BJ (cell line): Measurements from ENCODE around the gene CEP83. TPM values are rescaled to one million over a fixed set of nuclear protein-coding genes. Genes with fewer than 3 reads are reported as not detected.
"Not testable (repeated sequence)": the region's sequence is repeated elsewhere in the genome, so short reads cannot be mapped to it uniquely, and the experiment has no call there.

Source experiments
- CTCF ChIA-PET: fragments of 350-600 bp; formaldehyde crosslinking; extraction: SDS; loops from one replicate; lab custom pipeline; 2021; ENCODE audit warnings: antibody characterized with exemption, inconsistent platforms; lab: Yijun Ruan, JAX
- POLR2A ChIA-PET: fragments of 300-600 bp; sonication (Branson Sonifier 250); formaldehyde crosslinking; extraction: SDS; loops from one replicate; lab custom pipeline; 2021; ENCODE audit warnings: antibody characterized with exemption; lab: Charles Lee
- DNase-seq: peaks from one replicate; pipeline ENCODE4 v3.0.0-alpha.2; 2011; ENCODE audit warnings: low read depth
- H3K27me3 ChIP-seq: 2 replicates; pipeline ENCODE4 v1.6.0; 2011; ENCODE audit warnings: low read length; ENCODE audit not compliant: control insufficient read depth, insufficient read depth
- H3K36me3 ChIP-seq: 2 replicates; pipeline ENCODE4 v1.5.1; 2011; ENCODE audit warnings: low read length; ENCODE audit not compliant: control insufficient read depth, insufficient read depth
- H3K4me3 ChIP-seq: 2 replicates; pipeline ENCODE4 v1.5.1; 2011; ENCODE audit warnings: low read depth, mild to moderate bottlenecking, control low read depth, low read length
- CTCF ChIP-seq: IDR thresholded peaks from 2 replicates; pipeline ENCODE4 v1.5.1; 2011; ENCODE audit warnings: low read depth, mild to moderate bottlenecking, control low read depth, inconsistent platforms, low read length, moderate library complexity; ENCODE audit not compliant: insufficient read depth
- polyA plus RNA-seq: library from polyadenylated mRNA; depleted of rRNA; stranded (reverse); fragments of >200 nt; gene quantifications from 2 replicates; pipeline ENCODE4 v1.2.3, GENCODE V29; 2011

Gene CEP83
- polyA plus RNA-seq, 1 experiment = 5.7 TPM

GRCh38 chr12:94326727-94327126, 132.9 kb downstream of the CEP83 start:
- peak; percentile 55 for DNase-seq
- ChIA-PET POLR2A (interaction anchor here (0.5 kb wide), 1 partner anchor 63 kb away, joined by 3 read pairs; no protein-coding TSS in a partner anchor), CTCF (no interaction called here)
- Histone ChIP-seq H3K27me3 (no peaks in the 10 kb centered on the region), H3K4me3 (no peak overlapping the region), H3K36me3 (peaks cover 7% of the 10 kb centered on the region; the same call in 1 of the 2 replicates)
- no peak for TF ChIP-seq CTCF

- no peak for TF ChIP-seq CTCF
- Histone ChIP-seq H3K4me3 (no peak overlapping the region), H3K36me3 (peaks cover 10% of the 10 kb centered on the region), H3K27me3 (no peaks in the 10 kb centered on the region)
- no peak for DNase-seq
- POLR2A ChIA-PET = no interaction called here
- CTCF ChIA-PET = no interaction called here
Measured at GRCh38 chr12:94326234-94326633, 133.4 kb downstream of the CEP83 start.

DNA sequence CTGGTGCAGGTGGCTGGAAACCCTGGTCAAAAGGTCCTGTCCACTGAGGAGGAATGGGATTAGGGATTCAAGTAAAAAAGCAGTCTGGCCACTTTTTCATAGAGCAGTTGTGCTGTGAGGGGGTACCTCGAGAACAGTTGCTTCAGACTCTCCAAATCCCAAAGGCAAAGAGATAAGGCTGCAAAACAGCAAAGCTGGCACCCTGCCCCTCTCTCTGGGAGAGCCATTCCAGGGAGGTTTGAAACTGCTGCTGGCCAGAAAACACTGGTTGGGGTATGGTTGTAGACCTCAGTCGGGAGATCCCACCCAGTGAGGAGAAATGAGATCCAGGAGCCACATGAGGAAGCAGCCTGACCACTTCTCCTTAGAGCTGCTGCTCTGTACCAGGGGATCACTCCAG, 137.3 kb downstream of the CEP83 start:
- peaks cover 10% of the 10 kb centered on the region for H3K36me3 ChIP-seq
- no peak for DNase-seq
- no peak for TF ChIP-seq CTCF
- no peak overlapping the region for H3K4me3 ChIP-seq
- no peaks in the 10 kb centered on the region for H3K27me3 ChIP-seq
- POLR2A ChIA-PET = no interaction called here
- CTCF ChIA-PET = no interaction called here

DNA sequence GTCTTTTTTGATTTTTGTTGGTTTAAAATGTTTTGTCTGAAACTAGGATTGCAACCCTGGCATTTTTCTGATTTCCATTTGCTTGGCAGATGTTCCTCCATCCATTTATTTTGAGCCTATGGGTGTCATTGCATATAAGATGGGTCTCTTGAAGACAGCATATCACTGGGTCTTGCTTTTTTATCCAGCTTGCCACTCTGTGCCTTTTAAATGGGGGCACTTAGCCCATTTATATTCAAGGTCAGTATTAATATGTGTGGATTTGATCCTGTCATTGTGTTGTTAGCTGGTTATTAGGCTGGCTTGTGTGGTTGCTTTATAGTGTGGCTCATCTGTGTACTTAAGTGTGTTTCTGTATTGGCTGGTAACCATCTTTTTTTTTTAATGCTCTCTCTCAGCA, 139.6 kb downstream of the CEP83 start:
- Histone ChIP-seq H3K27me3 (no peaks in the 10 kb centered on the region), H3K4me3 (no peak overlapping the region), H3K36me3 (peaks cover 10% of the 10 kb centered on the region)
- no peak for TF ChIP-seq CTCF
- ChIA-PET POLR2A (no interaction called here), CTCF (interaction anchor here (1.8 kb wide), 1 partner anchor 22 kb away, joined by 5 read pairs; no protein-coding TSS in a partner anchor)
- no peak for DNase-seq

DNA sequence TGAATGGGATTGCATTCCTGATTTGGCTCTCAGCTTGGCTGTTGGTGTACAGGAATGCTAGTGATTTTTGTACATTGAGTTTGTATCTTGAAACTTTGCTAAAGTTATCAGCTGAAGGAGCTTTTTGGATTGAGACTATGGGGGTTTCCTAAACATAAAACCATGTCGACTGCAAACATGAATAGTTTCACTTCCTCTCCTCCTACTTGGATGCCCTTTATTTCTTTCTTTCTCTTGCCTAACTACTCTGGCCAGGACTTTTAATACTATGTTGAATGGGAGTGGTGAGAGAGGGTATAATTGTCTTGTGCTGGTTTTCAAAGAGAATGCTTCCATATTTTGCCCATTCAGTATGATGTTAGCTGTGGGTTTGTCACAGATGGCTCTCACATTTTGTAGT, 141.5 kb downstream of the CEP83 start:
- peaks cover 9% of the 10 kb centered on the region for H3K36me3 ChIP-seq
- no peak for TF ChIP-seq CTCF
- DNase-seq = no peak
- no peaks in the 10 kb centered on the region for H3K27me3 ChIP-seq
- CTCF ChIA-PET = no interaction called here
- POLR2A ChIA-PET = no interaction called here
- H3K4me3 ChIP-seq = no peak overlapping the region

- H3K36me3 ChIP-seq, H3K4me3 ChIP-seq, POLR2A ChIA-PET, CTCF ChIA-PET, H3K27me3 ChIP-seq, DNase-seq: not testable (repeated sequence)
Measured at GRCh38 chr12:94316600-94316999, 143.1 kb downstream of the CEP83 start.
